Esophagus muscularis mucosa (tissue), 4 donors: ENCODE data around the gene ADAD2.

Experiments used
- EP300 ChIP-seq: sonication (generic); formaldehyde crosslinking; IDR thresholded peaks from one replicate; pipeline ENCODE4 v1.6.1; 2017; ENCODE audit warnings: antibody characterized with exemption
- POLR2A ChIP-seq: fragments of 450-650 bp; IDR thresholded peaks from one replicate; pipeline ENCODE4 v1.6.1; 2017; ENCODE audit warnings: antibody characterized with exemption, moderate library complexity, mild to moderate bottlenecking, low read depth
- POLR2AphosphoS5 ChIP-seq, 2 donors: sonication (generic); formaldehyde crosslinking; IDR thresholded peaks; one replicate each; pipeline ENCODE4 v1.6.1; 2017; ENCODE audit warnings: antibody characterized with exemption in 2 of 2
- TF ChIP-seq, protein P1 (sequence below), 3 experiments: fragments of 200-600 bp in 2 of 3; fragments of 450-650 bp in 1 of 3; sonication (generic) in 2 of 3; IDR thresholded peaks; one replicate each; pipeline ENCODE4 v1.5.1; 2017 to 2019; ENCODE audit warnings: antibody characterized with exemption in 3 of 3, mild to moderate bottlenecking in 2 of 3, moderate library complexity in 1 of 3

DNA sequence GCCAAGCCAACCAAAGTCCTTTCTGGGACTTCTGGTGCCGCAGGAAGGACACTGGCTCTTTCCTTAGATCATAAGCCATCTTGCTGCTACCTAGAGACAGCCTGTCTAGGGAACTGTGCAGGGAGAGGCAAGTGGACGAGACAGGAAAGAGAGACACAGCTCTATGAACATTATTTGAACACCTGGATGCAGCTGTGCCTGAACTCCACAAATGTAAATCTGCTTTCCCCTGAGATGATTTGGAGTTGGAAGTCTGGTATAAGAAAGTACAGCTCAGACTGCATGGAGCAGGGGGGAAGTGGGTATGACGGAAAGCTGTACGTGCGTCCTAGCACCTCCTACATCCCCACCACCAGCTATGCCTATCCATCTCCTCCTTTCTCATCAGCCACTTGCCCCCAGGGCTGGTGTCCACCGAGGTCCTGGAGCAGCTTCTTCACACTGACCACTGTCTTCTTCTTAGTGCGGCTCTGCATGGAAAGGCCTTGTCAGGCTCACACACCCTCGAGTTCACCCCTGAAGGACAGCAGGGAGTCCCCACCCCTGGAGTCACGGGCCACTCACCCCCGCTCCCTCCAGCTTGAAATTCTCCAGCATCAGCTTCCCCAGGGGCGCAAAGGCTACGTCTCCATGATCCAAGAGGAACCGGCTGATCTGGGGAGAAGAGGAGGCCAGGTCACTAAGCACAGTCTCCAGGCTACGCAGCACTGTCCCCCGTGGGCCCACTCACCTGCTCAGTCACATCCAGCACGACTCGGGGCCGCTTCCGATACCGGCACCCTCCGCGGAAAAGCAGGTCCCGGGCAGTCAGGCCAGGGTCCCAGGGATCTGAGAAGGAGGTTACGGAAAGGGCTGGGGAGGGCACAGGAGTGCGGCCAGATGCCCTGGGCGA is 8.0 kb upstream of the ADAD2 start:
- no peak for TF ChIP-seq POLR2AphosphoS5 (IDR thresholded peaks at IDR 0.05)
- no peak for TF ChIP-seq POLR2A
- TF ChIP-seq, protein P1, sequence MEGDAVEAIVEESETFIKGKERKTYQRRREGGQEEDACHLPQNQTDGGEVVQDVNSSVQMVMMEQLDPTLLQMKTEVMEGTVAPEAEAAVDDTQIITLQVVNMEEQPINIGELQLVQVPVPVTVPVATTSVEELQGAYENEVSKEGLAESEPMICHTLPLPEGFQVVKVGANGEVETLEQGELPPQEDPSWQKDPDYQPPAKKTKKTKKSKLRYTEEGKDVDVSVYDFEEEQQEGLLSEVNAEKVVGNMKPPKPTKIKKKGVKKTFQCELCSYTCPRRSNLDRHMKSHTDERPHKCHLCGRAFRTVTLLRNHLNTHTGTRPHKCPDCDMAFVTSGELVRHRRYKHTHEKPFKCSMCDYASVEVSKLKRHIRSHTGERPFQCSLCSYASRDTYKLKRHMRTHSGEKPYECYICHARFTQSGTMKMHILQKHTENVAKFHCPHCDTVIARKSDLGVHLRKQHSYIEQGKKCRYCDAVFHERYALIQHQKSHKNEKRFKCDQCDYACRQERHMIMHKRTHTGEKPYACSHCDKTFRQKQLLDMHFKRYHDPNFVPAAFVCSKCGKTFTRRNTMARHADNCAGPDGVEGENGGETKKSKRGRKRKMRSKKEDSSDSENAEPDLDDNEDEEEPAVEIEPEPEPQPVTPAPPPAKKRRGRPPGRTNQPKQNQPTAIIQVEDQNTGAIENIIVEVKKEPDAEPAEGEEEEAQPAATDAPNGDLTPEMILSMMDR (IDR thresholded peaks at IDR 0.05), result no peak
- no peak for TF ChIP-seq EP300
